Effector memory CD8-positive, alpha-beta T cell (primary cell): ENCODE data around the gene SERPINB12.

ENCODE experiments used
- ATAC-seq: fragments of 150-1000 bp; cut with Tn5 transposase; replicated peaks from 2 replicates; pipeline ENCODE4 v1.10.0; 2021; ENCODE audit warnings: mild to moderate bottlenecking, moderate library complexity
- DNase-seq, 3 experiments: peaks; one replicate each; pipeline ENCODE4 v3.0.0; 2021
- H3K27ac Mint-ChIP-seq, 2 donors: one replicate each; pipeline ENCODE4 v1.8.0; 2022; ENCODE audit warnings: mild to moderate bottlenecking in 2 of 2, mixed read lengths in 2 of 2, moderate library complexity in 2 of 2
- H3K27me3 Mint-ChIP-seq, 2 donors: one replicate each; pipeline ENCODE4 v1.8.0; 2022; ENCODE audit warnings: mixed read lengths in 2 of 2
- H3K36me3 Mint-ChIP-seq: one replicate; pipeline ENCODE4 v1.8.0; 2022; ENCODE audit warnings: mild to moderate bottlenecking, moderate library complexity, mixed read lengths; ENCODE audit not compliant: insufficient read depth
- H3K4me1 Mint-ChIP-seq, 2 donors: one replicate each; pipeline ENCODE4 v1.8.0; 2022; ENCODE audit warnings: low read depth in 2 of 2, mixed read lengths in 2 of 2
- H3K4me3 Mint-ChIP-seq, 2 donors: one replicate each; pipeline ENCODE4 v1.8.0; 2022; ENCODE audit warnings: mild to moderate bottlenecking in 2 of 2, mixed read lengths in 2 of 2, moderate library complexity in 2 of 2
- H3K9me3 Mint-ChIP-seq, 2 donors: one replicate each; pipeline ENCODE4 v1.8.0; 2022; ENCODE audit warnings: mixed read lengths in 2 of 2
- total RNA-seq, 9 experiments: gene quantifications; one replicate each; lab custom pipeline; 2026; lab: John Stamatoyannopoulos, UW

Gene SERPINB12
- total RNA-seq, result 0 reads per million in 9 experiments

- no peaks in the 10 kb centered on the region for H3K9me3 Mint-ChIP-seq
- no peaks in the 10 kb centered on the region for H3K4me1 Mint-ChIP-seq
- H3K27me3 Mint-ChIP-seq, result peaks cover 53 to 54% of the 10 kb centered on the region in 2 donors
- ATAC-seq (no peak), DNase-seq (no peak)
- no peaks in the 10 kb centered on the region for H3K36me3 Mint-ChIP-seq
- H3K4me3 Mint-ChIP-seq, result no peak within 1 kb of the TSS
- H3K27ac Mint-ChIP-seq, result no peak within 1 kb of the TSS
These were observed at the start of gene SERPINB12 for GRCh38 chr18:63542069-63542468. SERPINB12 (plus strand) TSS chr18:63542369; CDS start chr18:63556160, 13,791 bp downstream.

GRCh38 chr18:63492851-63493250, 49.3 kb upstream of the SERPINB12 start:
- H3K4me3 Mint-ChIP-seq, result no peak overlapping the region
- no peaks in the 10 kb centered on the region for H3K4me1 Mint-ChIP-seq
- H3K9me3 Mint-ChIP-seq, result no peaks in the 10 kb centered on the region
- ATAC-seq, result no peak
- DNase-seq, result no peak
- H3K36me3 Mint-ChIP-seq, result peaks cover 3% of the 10 kb centered on the region
- no peak overlapping the region for H3K27ac Mint-ChIP-seq
- peaks cover 5 to 16% of the 10 kb centered on the region in 2 donors for H3K27me3 Mint-ChIP-seq

GRCh38 chr18:63495675-63496074, 46.5 kb upstream of the SERPINB12 start:
- ATAC-seq (no peak), DNase-seq (no peak)
- Mint-ChIP-seq H3K27ac (no peak overlapping the region), H3K9me3 (no peaks in the 10 kb centered on the region), H3K27me3 (peaks cover 5 to 15% of the 10 kb centered on the region in 2 donors), H3K4me3 (no peak overlapping the region), H3K4me1 (no peaks in the 10 kb centered on the region), H3K36me3 (no peaks in the 10 kb centered on the region)

GRCh38 chr18:63505566-63506335, 36.4 kb upstream of the SERPINB12 start:
- Mint-ChIP-seq H3K4me3 (no peak overlapping the region), H3K27ac (no peak overlapping the region), H3K4me1 (no peaks in the 10 kb centered on the region), H3K36me3 (no peaks in the 10 kb centered on the region), H3K27me3 (peaks cover 40 to 42% of the 10 kb centered on the region in 2 donors), H3K9me3 (no peaks in the 10 kb centered on the region)
- DNase-seq, result peak in 2 of 3 experiments; percentile 5 to 14
- ATAC-seq, result no peak

- DNase-seq (no peak), ATAC-seq (no peak)
- Mint-ChIP-seq H3K27me3 (peaks cover 45 to 47% of the 10 kb centered on the region in 2 donors), H3K36me3 (no peaks in the 10 kb centered on the region), H3K27ac (no peak overlapping the region), H3K9me3 (no peaks in the 10 kb centered on the region), H3K4me1 (no peaks in the 10 kb centered on the region), H3K4me3 (no peak overlapping the region)
These were observed 35.9 kb upstream of the SERPINB12 start for GRCh38 chr18:63506336-63506646.

- H3K36me3 Mint-ChIP-seq, result no peaks in the 10 kb centered on the region
- H3K4me3 Mint-ChIP-seq, result no peak overlapping the region
- H3K4me1 Mint-ChIP-seq, result no peaks in the 10 kb centered on the region
- no peaks in the 10 kb centered on the region for H3K9me3 Mint-ChIP-seq
- no peak for DNase-seq
- H3K27ac Mint-ChIP-seq, result no peak overlapping the region
- peaks cover 65 to 66% of the 10 kb centered on the region in 2 donors for H3K27me3 Mint-ChIP-seq
- no peak for ATAC-seq
These were observed 33.6 kb upstream of the SERPINB12 start for GRCh38 chr18:63508596-63508995.

- Mint-ChIP-seq H3K4me1 (no peaks in the 10 kb centered on the region), H3K36me3 (no peaks in the 10 kb centered on the region), H3K4me3 (no peak overlapping the region), H3K9me3 (no peaks in the 10 kb centered on the region), H3K27me3 (peaks cover 56 to 60% of the 10 kb centered on the region in 2 donors), H3K27ac (no peak overlapping the region)
- DNase-seq (no peak), ATAC-seq (no peak)
These were observed 30.9 kb upstream of the SERPINB12 start for GRCh38 chr18:63511285-63511684.

- Mint-ChIP-seq H3K36me3 (no peaks in the 10 kb centered on the region), H3K27ac (no peak overlapping the region), H3K27me3 (peaks cover 40 to 58% of the 10 kb centered on the region in 2 donors), H3K9me3 (no peaks in the 10 kb centered on the region), H3K4me1 (peaks cover 0 to 6% of the 10 kb centered on the region in 2 donors), H3K4me3 (no peak overlapping the region)
- ATAC-seq, result no peak
- no peak for DNase-seq
These were observed 27.8 kb upstream of the SERPINB12 start for GRCh38 chr18:63514326-63514725.

GRCh38 chr18:63514888-63515678, 27.1 kb upstream of the SERPINB12 start:
- Mint-ChIP-seq H3K27me3 (peaks cover 41 to 62% of the 10 kb centered on the region in 2 donors), H3K9me3 (no peaks in the 10 kb centered on the region), H3K36me3 (no peaks in the 10 kb centered on the region), H3K27ac (no peak overlapping the region), H3K4me1 (peaks cover 0 to 6% of the 10 kb centered on the region in 2 donors), H3K4me3 (no peak overlapping the region)
- DNase-seq, result no peak
- ATAC-seq, result no peak

GRCh38 chr18:63515801-63516200, 26.4 kb upstream of the SERPINB12 start:
- H3K36me3 Mint-ChIP-seq, result no peaks in the 10 kb centered on the region
- H3K4me1 Mint-ChIP-seq, result peaks cover 0 to 6% of the 10 kb centered on the region in 2 donors
- ATAC-seq (no peak), DNase-seq (no peak)
- no peak overlapping the region for H3K4me3 Mint-ChIP-seq
- no peak overlapping the region for H3K27ac Mint-ChIP-seq
- no peaks in the 10 kb centered on the region for H3K9me3 Mint-ChIP-seq
- peaks cover 42 to 55% of the 10 kb centered on the region in 2 donors for H3K27me3 Mint-ChIP-seq

GRCh38 chr18:63518178-63519012, 23.8 kb upstream of the SERPINB12 start:
- Mint-ChIP-seq H3K4me1 (peaks cover 0 to 6% of the 10 kb centered on the region in 2 donors), H3K4me3 (no peak overlapping the region), H3K9me3 (no peaks in the 10 kb centered on the region), H3K36me3 (no peaks in the 10 kb centered on the region), H3K27ac (no peak overlapping the region), H3K27me3 (peaks cover 31 to 50% of the 10 kb centered on the region in 2 donors)
- DNase-seq (peak; percentile 43 to 53 (median 45)), ATAC-seq (peak; percentile 66)

- H3K4me1 Mint-ChIP-seq, result peaks cover 0 to 8% of the 10 kb centered on the region in 2 donors
- H3K27me3 Mint-ChIP-seq, result peaks cover 35 to 54% of the 10 kb centered on the region in 2 donors
- ATAC-seq (no peak), DNase-seq (no peak)
- no peak overlapping the region for H3K4me3 Mint-ChIP-seq
- H3K36me3 Mint-ChIP-seq, result no peaks in the 10 kb centered on the region
- no peak overlapping the region for H3K27ac Mint-ChIP-seq
- H3K9me3 Mint-ChIP-seq, result no peaks in the 10 kb centered on the region
These were observed 22.0 kb upstream of the SERPINB12 start for GRCh38 chr18:63520053-63520685.

- DNase-seq (no peak), ATAC-seq (no peak)
- Mint-ChIP-seq H3K27ac (no peak overlapping the region), H3K36me3 (no peaks in the 10 kb centered on the region), H3K27me3 (peaks cover 32 to 51% of the 10 kb centered on the region in 2 donors), H3K4me1 (peaks cover 0 to 2% of the 10 kb centered on the region in 2 donors), H3K9me3 (no peaks in the 10 kb centered on the region), H3K4me3 (no peak overlapping the region)
These were observed 18.5 kb upstream of the SERPINB12 start for GRCh38 chr18:63523660-63524059.
